Osteoblast (primary cell): ENCODE data around the gene ZNF358. TPM values are rescaled to one million over a fixed set of nuclear protein-coding genes. Genes with fewer than 3 reads are reported as not detected.

Source experiments
- DNase-seq: peaks from one replicate; pipeline ENCODE4 v3.0.0; 2011; ENCODE audit warnings: low spot score, mixed read lengths; ENCODE audit not compliant: insufficient read length; ENCODE audit errors: missing footprints
- H2AFZ ChIP-seq: 2 replicates; pipeline ENCODE4 v1.6.0; 2011; ENCODE audit warnings: mild to moderate bottlenecking, low read length
- H3K27ac ChIP-seq: 2 replicates; pipeline ENCODE4 v1.5.1; 2011; ENCODE audit warnings: mild to moderate bottlenecking, low read depth, low read length, moderate library complexity
- H3K27me3 ChIP-seq: 2 replicates; pipeline ENCODE4 v1.6.0; 2012; ENCODE audit warnings: mild to moderate bottlenecking, control low read depth, inconsistent platforms, low read length, moderate library complexity; ENCODE audit not compliant: insufficient read depth
- H3K36me3 ChIP-seq: 2 replicates; pipeline ENCODE4 v1.5.1; 2011; ENCODE audit warnings: mild to moderate bottlenecking, low read length, control low read depth, moderate library complexity; ENCODE audit not compliant: insufficient read depth
- H3K4me1 ChIP-seq: 2 replicates; pipeline ENCODE4 v1.5.1; 2011; ENCODE audit warnings: mild to moderate bottlenecking, low read length, control low read depth, moderate library complexity; ENCODE audit not compliant: insufficient read depth
- H3K4me2 ChIP-seq: 2 replicates; pipeline ENCODE4 v1.6.0; 2011; ENCODE audit warnings: mild to moderate bottlenecking, low read length; ENCODE audit not compliant: insufficient read depth
- H3K4me3 ChIP-seq: fragments of 200-600 bp; sonication (generic); 3 replicates; pipeline ENCODE4 v1.5.1; 2012; ENCODE audit warnings: mild to moderate bottlenecking, low read length, inconsistent platforms; ENCODE audit not compliant: insufficient read depth
- H3K79me2 ChIP-seq: 2 replicates; pipeline ENCODE4 v1.6.0; 2012; ENCODE audit warnings: mild to moderate bottlenecking, low read length, control low read depth, inconsistent platforms; ENCODE audit not compliant: insufficient read depth
- H3K9me3 ChIP-seq: 2 replicates; pipeline ENCODE4 v1.5.1; 2011; ENCODE audit warnings: low read depth, low read length, control low read depth
- H4K20me1 ChIP-seq: 2 replicates; pipeline ENCODE4 v1.6.0; 2012; ENCODE audit warnings: mild to moderate bottlenecking, low read length, control low read depth; ENCODE audit not compliant: insufficient read depth
- CTCF ChIP-seq: IDR thresholded peaks from 2 replicates; pipeline ENCODE4 v1.5.1; 2011; ENCODE audit warnings: mild to moderate bottlenecking, low read depth, low read length, moderate library complexity; ENCODE audit errors: extremely low read depth
- total RNA-seq: library from RNA; depleted of rRNA; stranded (reverse); fragments of >200 nt; gene quantifications from 2 replicates; pipeline ENCODE4 v1.2.3, GENCODE V29; 2012

Gene ZNF358
- total RNA-seq, 1 donor, result 26.1 TPM

GRCh38 chr19:7516333-7516732, 430 bp downstream of the ZNF358 start:
- Histone ChIP-seq H3K9me3 (no peaks in the 10 kb centered on the region), H3K27me3 (peaks cover 3% of the 10 kb centered on the region), H3K4me1 (peaks cover 15% of the 10 kb centered on the region), H3K36me3 (peaks cover 4% of the 10 kb centered on the region), H3K4me3 (peak overlapping the region; percentile 75), H3K4me2 (peak overlapping the region; percentile 97), H3K79me2 (peaks cover 7% of the 10 kb centered on the region), H2AFZ (peak overlapping the region; percentile 31), H4K20me1 (no peaks in the 10 kb centered on the region), H3K27ac (peak overlapping the region; percentile 28)
- DNase-seq, result peak; percentile 93
- no peak for TF ChIP-seq CTCF

GRCh38 chr19:7516878-7517277, 975 bp downstream of the ZNF358 start:
- Histone ChIP-seq H3K4me2 (peak overlapping the region; percentile 97), H2AFZ (peak overlapping the region; percentile 31), H3K27me3 (peaks cover 3% of the 10 kb centered on the region), H3K4me3 (peak overlapping the region; percentile 75), H3K4me1 (peaks cover 18% of the 10 kb centered on the region), H3K36me3 (peaks cover 4% of the 10 kb centered on the region), H4K20me1 (no peaks in the 10 kb centered on the region), H3K79me2 (peaks cover 7% of the 10 kb centered on the region), H3K27ac (peak overlapping the region; percentile 28), H3K9me3 (no peaks in the 10 kb centered on the region)
- TF ChIP-seq CTCF, result no peak
- peak; percentile 94 for DNase-seq

- Histone ChIP-seq H4K20me1 (no peaks in the 10 kb centered on the region), H2AFZ (no peak overlapping the region), H3K27me3 (no peaks in the 10 kb centered on the region), H3K4me1 (peaks cover 27% of the 10 kb centered on the region), H3K4me2 (no peak overlapping the region), H3K36me3 (peaks cover 4% of the 10 kb centered on the region), H3K9me3 (no peaks in the 10 kb centered on the region), H3K4me3 (no peak overlapping the region), H3K79me2 (peaks cover 15% of the 10 kb centered on the region), H3K27ac (no peak overlapping the region)
- no peak for DNase-seq
- TF ChIP-seq CTCF, result no peak
These were observed 3.6 kb downstream of the ZNF358 start for GRCh38 chr19:7519361-7520130.

GRCh38 chr19:7520131-7521051, 4.5 kb downstream of the ZNF358 start:
- no peak overlapping the region for H3K27ac ChIP-seq
- no peaks in the 10 kb centered on the region for H4K20me1 ChIP-seq
- H3K4me3 ChIP-seq, result no peak overlapping the region
- H3K9me3 ChIP-seq, result no peaks in the 10 kb centered on the region
- H3K4me1 ChIP-seq, result peaks cover 22% of the 10 kb centered on the region
- no peak for TF ChIP-seq CTCF
- H3K79me2 ChIP-seq, result peaks cover 15% of the 10 kb centered on the region
- H3K27me3 ChIP-seq, result no peaks in the 10 kb centered on the region
- H2AFZ ChIP-seq, result no peak overlapping the region
- no peak overlapping the region for H3K4me2 ChIP-seq
- DNase-seq, result no peak
- H3K36me3 ChIP-seq, result peaks cover 4% of the 10 kb centered on the region
